ELF-1 (cell line): ENCODE data around the gene WFDC12.

Experiments
- DNase-seq: peaks from one replicate; pipeline ENCODE4 v3.0.0-alpha.2; 2016; ENCODE audit warnings: low read depth, low spot score

WFDC12 gene

DNA sequence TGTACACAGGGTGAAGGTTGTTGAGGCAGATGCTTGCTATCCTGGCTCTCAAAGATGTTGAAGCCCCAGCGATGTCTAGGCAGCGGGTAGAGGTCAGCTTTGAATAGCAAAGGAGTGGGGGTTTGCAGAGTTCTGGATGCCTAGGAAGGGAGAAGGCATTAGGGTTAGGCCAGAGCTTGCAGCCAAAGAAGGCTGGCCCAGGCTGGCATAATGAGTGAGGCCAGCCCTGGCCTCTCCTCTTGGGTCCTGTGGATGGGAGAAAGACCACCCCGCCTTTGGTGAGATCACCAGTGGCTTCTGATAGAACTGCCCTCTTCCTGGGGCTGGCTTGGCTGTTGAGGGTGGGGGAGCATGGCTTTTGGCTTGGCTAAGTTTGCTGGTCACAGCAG is 8.9 kb downstream of the WFDC12 start:
- no peak for DNase-seq

DNA sequence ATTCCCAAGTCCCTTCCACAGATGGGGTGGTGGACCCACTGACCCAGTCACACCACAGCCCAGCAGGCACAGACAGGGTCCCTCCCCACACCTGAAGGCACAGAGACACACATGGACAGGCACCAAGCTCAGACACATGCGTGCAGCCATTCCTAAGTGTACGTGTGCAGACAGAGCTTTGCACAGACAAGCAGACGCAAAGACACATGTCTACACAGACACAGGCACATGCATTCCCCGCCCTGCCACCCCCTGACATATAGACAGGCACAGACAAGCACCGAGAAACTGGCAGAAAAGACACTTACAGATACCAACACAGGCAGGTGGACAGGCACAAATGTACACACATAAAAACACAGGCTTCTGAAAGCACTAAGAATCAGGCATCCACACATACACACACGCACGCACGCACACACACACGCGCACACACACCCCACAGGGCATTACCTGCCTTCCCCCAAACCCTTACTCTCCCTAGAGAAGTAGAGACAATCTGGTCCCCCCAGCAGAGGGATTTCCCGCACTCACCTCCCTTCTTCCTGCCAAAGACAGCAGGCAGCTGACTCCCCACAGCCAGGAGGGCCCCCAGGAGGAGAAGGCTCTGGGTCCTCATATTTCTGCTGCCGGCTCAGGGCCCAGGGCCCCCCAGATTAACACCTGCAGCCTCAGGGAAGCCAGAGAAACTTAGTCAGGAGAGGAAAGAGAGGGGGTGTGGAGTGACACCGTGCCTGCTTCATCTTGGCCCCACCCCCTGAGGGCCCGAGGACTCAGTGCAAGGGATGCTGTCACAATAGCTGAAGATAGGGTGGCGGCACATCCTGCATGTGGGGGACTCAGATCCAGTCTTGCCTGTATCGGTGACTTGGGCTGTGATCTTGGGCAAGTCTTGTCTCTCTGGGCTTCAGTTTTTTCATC is 9.5 kb downstream of the WFDC12 start, which contains the start of gene WFDC5:
WFDC5 (minus strand) TSS at position 710 of the 921 bp plus-strand sequence; CDS start at position 619, 91 bp downstream.
- DNase-seq = no peak

DNA sequence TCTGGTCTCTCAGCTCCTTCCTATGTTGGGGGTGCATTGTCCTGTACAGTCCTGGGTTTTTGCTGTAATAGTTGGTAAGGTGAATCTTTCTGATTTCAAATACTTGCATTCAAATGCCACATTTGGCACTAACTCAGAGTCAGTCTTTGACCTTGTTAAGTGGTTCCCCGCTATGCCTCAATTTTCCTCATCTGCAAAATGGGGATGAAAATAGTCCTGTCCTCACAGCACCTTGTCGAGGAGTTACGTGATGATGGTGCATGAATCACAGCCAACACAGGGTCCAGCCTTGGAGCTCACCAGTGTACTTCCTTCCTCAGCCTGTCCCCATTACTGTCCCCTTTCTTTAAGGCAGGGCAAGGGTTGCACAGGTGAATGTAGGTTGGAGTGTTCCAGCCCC is 10.4 kb downstream of the WFDC12 start:
- no peak for DNase-seq

DNA sequence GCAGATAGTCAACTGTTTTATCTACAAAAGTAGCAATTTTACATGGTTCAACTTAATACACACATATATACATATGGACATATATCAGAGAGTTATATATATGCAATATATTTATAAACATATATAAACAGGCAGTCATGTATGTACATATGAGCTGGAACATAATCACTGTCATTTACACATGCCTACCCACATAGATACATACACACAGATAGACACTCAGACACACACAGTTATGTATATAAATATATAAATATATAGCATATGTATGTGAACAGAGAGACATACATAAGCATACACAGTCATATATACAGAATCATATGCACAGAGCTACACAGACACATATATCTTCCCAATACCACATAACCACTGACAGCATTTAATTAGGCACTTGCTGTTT is 11.5 kb downstream of the WFDC12 start:
- no peak for DNase-seq

DNA sequence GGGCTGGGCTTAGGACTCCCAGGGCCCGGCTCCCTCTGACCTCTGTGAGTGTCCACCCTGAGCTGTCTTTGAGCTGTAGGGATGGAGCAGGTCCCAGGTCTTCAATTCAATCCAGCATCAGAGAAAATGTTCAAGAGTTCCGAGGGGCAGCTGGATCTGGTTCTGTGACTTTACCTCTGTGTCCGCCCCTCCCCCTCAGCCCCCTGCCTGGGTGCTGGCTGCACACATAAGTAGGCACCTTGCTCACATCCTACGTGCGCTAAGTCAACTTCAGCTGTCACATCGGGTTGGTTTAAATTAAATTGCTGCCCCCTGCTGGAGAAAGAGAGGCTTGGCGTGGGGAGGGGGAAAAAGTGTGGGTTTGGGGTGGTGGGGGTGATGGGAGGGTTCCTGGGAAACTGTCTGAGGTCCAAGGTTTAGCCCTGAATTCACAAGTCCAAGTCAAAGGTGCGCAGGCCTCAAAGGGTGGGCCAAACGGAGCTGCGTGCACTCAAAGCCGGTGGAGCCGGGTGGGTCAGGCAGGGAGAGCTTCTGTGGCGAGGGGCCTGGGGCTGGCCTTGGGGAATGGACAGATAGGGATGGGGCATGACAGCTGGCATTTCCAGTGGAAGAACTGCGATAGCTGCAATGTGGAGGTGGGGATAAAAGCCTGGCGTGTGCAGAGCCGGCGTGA is 12.3 kb downstream of the WFDC12 start:
- peak; percentile 22 for DNase-seq

DNA sequence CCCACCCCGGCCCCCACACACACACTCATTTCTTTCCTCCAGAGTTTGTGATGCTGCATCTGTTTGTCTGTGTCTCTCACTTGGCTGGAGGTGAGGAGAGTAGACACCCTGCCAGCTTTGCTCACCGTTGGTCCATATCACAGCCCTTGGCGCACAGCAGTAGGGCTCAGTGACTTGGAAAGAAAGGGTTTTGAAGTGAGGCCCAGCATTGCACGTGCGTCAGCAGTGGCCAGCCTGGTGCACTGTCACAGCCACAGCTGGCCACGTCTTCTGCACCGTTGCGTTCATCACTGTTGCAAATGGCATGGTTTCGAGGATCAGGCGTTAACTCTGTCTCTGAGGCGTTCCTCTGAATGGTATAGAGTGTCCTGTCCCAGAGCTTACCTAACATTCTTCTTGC is 13.0 kb downstream of the WFDC12 start:
- DNase-seq = no peak

DNA sequence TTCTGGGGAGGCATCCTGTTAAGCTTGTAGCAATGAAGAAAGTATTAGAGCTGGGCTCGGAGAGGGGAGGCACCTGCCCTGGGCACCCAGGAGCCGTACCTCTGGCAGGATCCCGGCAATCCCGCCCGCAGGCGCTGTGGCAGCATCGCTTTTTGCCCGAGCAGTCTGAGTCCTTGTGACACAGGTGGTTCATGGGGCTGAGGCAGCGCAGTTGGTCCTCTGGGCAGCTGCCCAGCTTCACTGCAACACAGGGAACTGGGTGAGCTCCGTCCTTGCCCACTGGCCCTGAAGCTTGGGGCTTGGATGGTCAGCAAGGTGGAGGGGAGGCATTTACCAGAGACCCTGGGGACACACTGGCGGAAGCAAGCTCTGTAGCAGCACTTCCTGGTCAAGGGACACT is 14.0 kb downstream of the WFDC12 start:
- DNase-seq = no peak

DNA sequence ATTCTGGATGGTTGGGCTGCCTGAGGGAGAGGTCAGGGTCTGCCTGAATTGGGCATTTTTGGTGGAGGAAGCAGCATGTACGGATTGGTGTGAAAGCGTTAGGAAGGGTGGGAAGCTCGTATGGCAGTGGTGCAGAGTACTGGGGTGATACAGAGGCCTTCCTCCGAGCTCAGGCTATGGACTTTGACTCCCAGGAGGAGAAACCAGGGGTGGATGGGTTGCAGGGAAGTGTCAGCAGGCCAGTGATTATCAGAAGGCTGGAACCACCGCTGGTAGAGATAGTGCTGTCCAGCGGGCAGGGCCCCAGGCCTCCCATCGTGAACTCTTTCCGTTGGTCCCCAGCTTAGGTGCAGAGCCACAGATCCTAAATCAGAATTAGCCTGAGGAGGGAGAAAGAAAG is 14.6 kb downstream of the WFDC12 start:
- no peak for DNase-seq

DNA sequence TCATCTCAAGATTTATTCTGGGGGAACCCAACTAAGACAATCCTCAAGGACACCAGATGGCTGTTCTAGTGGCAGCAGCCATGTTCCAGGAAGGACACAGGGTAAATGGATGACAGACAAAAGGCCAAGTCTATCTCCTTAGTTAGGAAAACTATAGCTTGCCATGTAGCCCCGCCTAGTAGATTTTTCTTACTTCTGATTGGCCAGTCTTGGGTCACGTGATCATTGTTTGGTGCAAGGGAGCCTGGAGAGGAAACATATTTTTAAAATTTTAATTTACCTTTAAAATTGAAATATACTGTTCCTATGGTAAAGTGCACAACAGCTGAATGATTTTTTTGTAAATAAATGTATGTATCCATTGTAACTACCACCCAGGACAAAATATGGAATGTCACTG is 18.9 kb downstream of the WFDC12 start:
- no peak for DNase-seq

DNA sequence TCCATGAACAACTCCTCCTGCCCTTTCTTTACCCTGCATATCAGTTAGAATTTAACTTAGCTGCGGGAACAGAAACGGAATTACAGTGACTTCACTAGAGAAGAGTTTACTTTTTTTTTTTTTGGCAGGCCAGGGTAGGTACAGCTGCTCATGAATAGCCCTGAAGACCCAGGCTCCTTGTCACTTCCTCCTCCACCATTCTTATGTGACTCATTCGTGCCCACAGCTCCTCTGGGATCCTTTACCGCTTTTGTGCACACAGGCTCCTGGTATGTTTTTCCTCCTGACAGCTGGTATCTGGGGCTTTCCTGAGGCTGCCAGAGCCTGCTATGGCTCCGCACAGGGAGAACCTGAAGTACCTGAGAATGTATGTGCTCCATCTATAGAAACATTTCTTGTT is 19.5 kb downstream of the WFDC12 start:
- no peak for DNase-seq

DNA sequence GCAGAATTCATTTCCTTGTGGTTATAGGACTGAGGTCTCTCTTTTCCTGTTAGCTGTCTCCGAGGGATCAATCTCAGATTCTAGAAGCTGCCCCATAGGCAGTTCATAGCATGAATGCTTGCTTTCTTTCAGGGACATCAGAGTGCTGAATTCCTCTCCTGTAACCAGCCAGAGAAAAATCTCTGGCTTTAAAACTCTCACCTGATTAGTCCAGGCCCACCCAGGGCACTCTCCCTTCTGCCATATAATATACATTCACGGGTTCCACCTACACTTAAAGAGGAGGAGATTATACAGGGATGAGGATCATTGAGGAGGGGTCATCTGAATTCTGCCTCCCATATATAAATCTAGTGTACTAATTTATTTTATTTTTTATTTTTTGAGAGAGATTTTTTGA is 21.2 kb downstream of the WFDC12 start:
- no peak for DNase-seq

DNA sequence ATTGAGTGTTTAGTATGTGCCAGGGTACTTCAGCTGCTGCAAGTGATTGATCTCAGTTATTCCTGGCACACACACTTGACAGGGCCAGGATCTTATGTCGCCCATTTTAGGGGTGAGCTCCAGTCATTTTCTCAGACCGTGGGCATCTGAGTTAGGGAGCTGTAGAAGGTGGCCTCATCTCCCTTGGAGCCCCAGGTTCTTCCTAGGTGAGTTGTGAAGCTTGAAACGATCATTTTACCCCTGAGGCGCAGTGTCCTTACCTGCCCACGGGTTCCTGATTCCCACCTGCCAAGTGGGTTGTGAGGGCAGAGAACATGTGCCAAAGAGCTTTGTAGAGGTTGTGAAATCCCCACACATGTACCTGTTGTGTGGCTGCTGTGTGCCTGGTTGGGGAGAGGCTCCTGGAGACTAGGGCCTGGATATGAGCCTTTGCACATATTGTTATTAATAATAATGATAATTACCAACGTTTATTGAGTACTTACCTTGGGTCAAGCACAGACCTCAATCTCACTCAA is 22.9 kb downstream of the WFDC12 start:
- DNase-seq = no peak

DNA sequence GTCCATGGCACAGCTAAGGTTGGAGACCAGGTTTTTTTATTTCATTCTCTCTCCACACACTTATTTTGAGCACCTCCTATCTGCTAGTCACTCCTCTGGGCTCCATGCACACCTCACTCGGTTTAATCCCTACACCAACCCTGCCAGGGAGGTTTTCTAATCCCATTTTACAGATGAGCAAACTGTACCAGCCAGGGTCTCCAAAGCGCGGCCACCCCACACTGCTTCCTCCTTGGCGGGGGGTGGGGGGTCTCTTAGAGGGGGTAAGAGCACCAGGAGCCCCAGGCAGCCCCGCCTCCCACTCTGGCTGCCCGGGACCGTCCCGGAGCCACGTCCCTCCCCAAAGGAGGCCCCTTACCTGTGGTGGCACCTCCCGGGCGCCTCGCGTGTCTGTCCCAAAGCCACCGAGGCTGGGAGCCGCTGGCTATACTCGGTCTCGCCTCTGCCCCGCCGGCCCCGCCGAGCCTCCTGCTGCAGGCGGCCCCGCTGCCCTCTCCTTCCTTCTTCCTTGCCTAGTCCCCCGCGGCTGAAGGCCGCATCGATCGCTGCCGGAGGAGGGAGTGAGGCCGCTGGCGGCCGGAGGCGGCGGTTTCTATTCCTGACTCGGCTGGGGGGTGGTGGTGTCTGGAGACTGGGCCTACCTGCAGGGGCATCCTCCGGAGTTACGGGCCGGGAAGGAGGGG is 23.6 kb downstream of the WFDC12 start, which contains the start of gene KCNS1:
KCNS1 (minus strand) TSS at position 565 of the 683 bp plus-strand sequence. CDS start 1,891 bp downstream, outside the sequence.
- peak; percentile 76 for DNase-seq

DNA sequence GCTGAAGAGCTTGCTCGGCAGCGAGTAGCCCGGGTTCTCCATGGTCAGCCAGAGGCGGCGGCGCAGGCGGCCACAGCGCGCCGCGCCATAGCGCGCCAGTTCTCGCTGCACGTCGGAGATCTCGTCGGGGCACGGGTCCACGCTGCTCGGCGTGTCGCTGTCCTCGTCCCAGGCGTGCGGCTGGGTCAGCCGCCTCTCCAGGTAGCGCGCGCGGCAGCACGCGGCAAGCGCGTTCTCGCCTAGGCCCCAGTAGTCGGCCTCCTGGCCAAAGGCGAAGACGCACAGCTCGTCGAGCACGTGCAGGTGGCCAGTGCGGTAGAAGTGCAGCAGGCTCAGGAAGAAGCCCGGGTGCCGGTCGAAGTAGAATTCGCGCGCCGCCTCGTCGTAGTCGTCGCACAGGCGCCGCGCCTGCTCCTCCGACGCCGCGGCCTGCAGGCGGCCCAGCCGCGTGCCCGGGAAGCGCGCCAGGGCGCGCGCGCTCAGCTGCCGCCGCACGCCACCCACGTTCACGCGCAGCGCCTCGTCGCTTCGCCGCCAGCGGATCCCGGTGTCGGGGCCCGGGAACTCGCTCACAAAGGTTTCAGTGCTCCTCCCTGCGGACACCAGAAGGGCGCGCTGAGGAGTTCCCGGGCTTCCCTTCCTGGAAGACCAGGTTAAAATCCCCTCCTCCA is 26.0 kb downstream of the WFDC12 start:
- DNase-seq = peak; percentile 72

DNA sequence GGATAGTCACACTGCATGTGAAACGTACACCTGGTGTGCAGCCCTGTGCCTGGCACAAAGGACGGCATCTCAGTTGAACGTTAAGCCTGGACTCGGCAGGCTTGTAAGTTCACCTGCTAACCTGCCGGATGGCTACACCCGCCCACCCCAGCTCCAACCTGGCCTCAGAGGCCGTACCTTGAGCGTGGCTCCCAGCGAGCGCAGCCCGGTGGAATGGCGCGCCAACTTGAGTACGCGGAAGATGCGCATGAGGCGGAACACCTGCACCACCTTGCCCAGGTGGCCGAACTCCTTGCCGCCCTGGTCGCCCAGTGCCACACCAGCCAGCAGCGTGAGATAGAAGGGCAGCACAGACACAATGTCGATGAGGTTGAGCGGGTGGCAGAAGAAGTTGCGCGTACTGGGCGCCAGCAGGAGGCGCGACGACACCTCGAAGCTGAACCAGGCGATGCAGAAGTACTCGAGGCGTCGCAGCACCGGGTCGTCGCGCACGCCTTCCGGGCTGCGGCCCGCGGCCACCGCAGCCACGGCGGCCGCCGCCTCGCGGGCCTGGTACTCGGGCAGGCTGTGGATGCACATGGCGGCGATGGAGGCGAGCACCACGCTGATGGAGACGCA is 26.7 kb downstream of the WFDC12 start:
- peak; percentile 82 for DNase-seq

DNA sequence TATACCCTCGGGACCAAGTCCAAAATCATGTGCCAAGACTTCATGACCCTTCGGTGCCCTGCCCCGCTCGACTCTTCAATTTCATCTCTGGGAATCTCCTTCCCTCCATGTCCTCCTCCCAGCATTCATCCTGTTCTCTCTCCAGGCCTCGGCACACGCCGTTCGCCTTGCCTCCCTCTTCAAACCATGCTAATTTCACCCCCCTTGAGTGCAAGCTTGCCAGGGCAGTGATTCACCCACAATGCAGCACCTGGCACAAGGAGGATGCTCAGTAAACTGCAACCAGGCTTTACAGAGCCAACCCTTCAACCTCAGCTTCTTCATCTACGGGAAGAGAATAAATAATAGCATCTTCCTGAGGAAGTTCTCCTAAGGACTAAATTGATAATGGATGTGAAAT is 27.5 kb downstream of the WFDC12 start:
- no peak for DNase-seq

DNA sequence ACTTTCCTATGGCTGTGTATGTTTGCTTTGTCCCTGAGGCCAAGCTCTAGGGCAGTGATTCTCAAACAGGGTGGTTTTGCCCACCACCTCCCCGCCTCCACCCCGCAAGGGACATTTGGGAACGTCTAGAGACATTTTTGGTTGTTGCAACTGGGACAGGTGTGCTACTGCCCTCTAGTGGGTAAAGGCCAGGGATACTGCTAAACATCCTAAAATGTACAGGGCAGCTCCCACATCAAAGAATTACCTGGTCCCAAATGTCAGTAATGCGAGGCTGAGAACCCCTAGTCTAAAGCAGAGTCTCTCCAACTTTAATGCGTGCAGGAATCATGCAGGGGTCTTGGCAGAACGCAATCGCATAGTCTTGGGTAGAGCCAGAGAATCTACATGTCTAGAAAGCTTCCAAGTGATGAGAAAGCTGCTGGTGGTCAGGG is 28.4 kb downstream of the WFDC12 start:
- peak; percentile 73 for DNase-seq

DNA sequence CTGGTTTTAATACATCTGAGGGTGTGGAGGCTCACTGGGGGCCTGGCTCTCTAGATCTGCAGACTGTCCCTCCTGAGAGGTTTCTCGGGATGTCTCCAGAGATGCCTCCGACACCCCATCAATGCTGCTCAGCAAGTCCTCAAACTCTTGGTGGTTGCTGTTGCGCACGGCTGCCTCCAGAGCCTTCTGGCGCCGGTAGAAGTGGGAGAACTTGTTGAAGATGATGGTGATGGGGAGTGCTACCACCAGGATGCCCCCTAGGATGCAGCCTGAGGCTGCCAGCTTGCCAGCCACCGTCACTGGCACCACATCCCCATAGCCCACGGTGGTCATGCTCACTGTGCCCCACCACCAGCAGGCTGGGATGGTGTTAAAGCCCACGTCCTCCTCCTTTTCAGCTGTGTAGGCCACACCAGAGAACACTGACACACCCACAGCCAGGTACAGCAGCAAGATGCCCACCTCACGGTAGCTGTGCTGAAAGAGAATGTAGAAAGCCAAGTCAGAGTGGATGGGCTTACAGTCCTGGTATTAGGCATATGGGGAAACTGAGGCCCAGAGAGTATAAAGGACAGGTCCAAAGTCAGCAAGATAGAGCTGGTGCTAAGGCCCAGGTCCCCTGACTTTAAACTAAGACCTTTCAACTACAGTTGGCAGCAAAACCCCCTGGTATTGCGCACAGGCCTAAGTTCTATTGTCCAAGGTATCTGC is 29.2 kb downstream of the WFDC12 start:
- no peak for DNase-seq

DNA sequence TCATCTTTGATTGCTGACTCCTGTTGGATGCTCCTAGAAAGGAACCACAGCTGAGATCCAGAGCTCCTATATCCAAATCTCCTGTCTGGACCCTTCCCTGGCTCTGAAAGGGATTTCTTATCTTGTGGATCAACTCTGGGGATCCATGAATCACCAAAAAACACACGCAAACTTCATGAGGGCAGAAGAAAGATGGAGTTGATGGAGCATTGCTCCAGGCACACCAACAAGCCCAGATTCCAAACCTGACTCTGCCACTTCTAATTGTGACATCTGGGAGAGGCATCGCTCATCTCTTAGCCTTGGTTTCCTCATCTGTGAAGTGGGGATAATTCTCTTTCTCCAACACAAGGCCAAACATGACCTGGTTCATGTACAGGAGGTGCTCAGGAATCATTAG is 30.1 kb downstream of the WFDC12 start:
- no peak for DNase-seq

DNA sequence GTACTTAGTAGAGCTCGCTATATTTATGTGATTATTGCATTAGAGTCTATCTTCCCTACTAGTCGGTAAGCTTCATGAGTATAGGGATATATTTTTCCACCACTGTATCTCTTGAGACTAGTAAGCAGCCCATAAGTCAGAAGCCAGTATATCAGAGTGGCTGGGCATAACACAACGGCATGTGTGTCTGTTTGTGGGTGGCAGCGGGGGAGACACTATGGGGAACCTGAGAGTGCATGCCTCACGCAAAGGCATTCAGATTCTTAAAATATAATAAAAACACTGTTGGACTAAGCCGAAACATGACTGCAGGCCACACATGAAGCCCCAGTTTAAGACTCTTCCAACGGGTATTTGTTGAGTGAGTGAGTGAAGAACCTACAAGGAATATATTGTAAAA is 31.4 kb downstream of the WFDC12 start:
- no peak for DNase-seq
